HUES48 (cell line): Measurements from ENCODE around the gene LAMC2.

Experiments
- H3K27ac ChIP-seq: one replicate; pipeline ENCODE4 v1.7.0; 2013; ENCODE audit warnings: low read depth, low read length, inconsistent platforms
- H3K27me3 ChIP-seq: 2 replicates; pipeline ENCODE4 v1.6.1; 2013; ENCODE audit warnings: mild to moderate bottlenecking, low read length; ENCODE audit not compliant: control insufficient read depth, insufficient read depth
- H3K36me3 ChIP-seq: 2 replicates; pipeline ENCODE4 v1.6.1; 2013; ENCODE audit warnings: low read length; ENCODE audit not compliant: control insufficient read depth, insufficient read depth
- H3K4me1 ChIP-seq: 2 replicates; pipeline ENCODE4 v1.6.1; 2013; ENCODE audit warnings: mild to moderate bottlenecking, low read length; ENCODE audit not compliant: control insufficient read depth, insufficient read depth
- H3K4me3 ChIP-seq: 2 replicates; pipeline ENCODE4 v1.5.1; 2013; ENCODE audit warnings: mild to moderate bottlenecking, low read depth, low read length
- H3K9ac ChIP-seq: 2 replicates; pipeline ENCODE4 v1.6.1; 2013; ENCODE audit warnings: mild to moderate bottlenecking, low read depth, low read length, moderate library complexity
- H3K9me3 ChIP-seq: 2 replicates; pipeline ENCODE4 v1.6.1; 2013; ENCODE audit warnings: low read length; ENCODE audit not compliant: control insufficient read depth, insufficient read depth

LAMC2 gene

GRCh38 chr1:183247066-183247465 lies 61.0 kb downstream of the LAMC2 start:
- Histone ChIP-seq H3K36me3 (peaks cover 6% of the 10 kb centered on the region; the same call in 1 of the 2 replicates), H3K27ac (no peak overlapping the region), H3K4me1 (no peaks in the 10 kb centered on the region), H3K4me3 (no peak overlapping the region), H3K27me3 (no peaks in the 10 kb centered on the region), H3K9me3 (no peaks in the 10 kb centered on the region), H3K9ac (no peak overlapping the region)

DNA sequence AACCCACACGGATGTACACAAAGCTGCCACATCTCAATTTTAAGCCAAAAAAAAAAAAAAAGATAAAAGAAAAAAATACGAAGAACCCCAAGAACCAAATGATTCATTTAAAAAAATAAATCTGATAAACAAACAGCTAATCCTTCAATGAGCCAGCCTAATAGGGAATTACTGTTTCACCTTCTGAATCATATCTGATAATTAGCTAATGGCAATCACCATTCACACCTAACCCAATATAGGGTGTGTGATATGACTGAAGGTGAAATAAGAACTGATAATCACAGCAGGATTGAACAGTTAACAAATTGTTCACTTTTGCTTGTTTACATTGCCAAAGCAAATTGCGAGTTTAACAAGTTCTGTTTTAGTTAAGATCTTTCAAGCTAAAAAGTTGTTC lies 61.4 kb downstream of the LAMC2 start:
- no peaks in the 10 kb centered on the region for H3K4me1 ChIP-seq
- H3K27ac ChIP-seq: no peak overlapping the region
- peaks cover 6% of the 10 kb centered on the region; the same call in 1 of the 2 replicates for H3K36me3 ChIP-seq
- no peak overlapping the region for H3K9ac ChIP-seq
- H3K9me3 ChIP-seq: no peaks in the 10 kb centered on the region
- H3K4me3 ChIP-seq: no peak overlapping the region
- no peaks in the 10 kb centered on the region for H3K27me3 ChIP-seq

GRCh38 chr1:183247931-183248330 lies 61.9 kb downstream of the LAMC2 start:
- H3K9me3 ChIP-seq: no peaks in the 10 kb centered on the region
- H3K9ac ChIP-seq: no peak overlapping the region
- H3K36me3 ChIP-seq: peaks cover 6% of the 10 kb centered on the region; the same call in 1 of the 2 replicates
- no peaks in the 10 kb centered on the region for H3K4me1 ChIP-seq
- H3K27ac ChIP-seq: no peak overlapping the region
- no peaks in the 10 kb centered on the region for H3K27me3 ChIP-seq
- no peak overlapping the region for H3K4me3 ChIP-seq

DNA sequence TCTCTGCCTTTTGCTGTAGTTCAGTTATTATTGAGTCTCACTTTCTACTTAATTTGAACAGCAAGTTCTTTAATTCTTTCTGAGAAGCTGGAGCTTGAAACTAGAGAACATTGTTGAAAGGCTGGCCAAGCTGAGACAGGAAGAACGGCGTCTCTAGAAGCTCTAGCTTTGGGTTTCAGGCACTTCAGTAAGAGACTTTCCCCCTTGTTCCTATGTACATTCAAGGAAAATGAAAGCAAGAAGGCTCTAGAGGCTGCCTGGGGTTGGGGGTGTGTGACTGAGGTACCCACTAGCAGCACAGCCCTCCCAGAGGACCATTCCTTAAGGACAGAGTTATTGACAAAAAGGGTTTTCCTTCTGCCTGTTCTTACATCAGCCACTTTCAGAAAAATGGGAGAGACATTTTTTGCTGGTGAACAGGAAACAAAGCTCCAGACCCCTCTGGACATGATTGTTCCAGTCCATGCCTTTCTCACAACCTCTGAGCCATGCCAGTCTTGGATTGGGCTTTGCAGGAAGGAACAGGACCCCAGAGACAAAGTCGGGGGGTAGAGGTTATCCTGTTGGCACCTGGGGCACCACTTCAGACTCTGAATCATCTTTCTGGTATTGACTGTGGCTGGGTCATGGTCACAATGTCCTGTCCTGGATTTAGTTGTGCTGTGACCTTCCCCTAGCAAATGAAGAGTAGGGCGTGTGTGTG lies 63.1 kb downstream of the LAMC2 start:
- H3K4me3 ChIP-seq: no peak overlapping the region
- H3K9me3 ChIP-seq: no peaks in the 10 kb centered on the region
- no peaks in the 10 kb centered on the region for H3K36me3 ChIP-seq
- no peaks in the 10 kb centered on the region for H3K4me1 ChIP-seq
- no peaks in the 10 kb centered on the region for H3K27me3 ChIP-seq
- no peak overlapping the region for H3K9ac ChIP-seq
- no peak overlapping the region for H3K27ac ChIP-seq

- Histone ChIP-seq H3K4me3 (no peak overlapping the region), H3K27ac (no peak overlapping the region), H3K27me3 (no peaks in the 10 kb centered on the region), H3K9ac (no peak overlapping the region), H3K4me1 (no peaks in the 10 kb centered on the region), H3K9me3 (no peaks in the 10 kb centered on the region), H3K36me3 (no peaks in the 10 kb centered on the region)
Observed at GRCh38 chr1:183249941-183250452, 63.9 kb downstream of the LAMC2 start.

DNA sequence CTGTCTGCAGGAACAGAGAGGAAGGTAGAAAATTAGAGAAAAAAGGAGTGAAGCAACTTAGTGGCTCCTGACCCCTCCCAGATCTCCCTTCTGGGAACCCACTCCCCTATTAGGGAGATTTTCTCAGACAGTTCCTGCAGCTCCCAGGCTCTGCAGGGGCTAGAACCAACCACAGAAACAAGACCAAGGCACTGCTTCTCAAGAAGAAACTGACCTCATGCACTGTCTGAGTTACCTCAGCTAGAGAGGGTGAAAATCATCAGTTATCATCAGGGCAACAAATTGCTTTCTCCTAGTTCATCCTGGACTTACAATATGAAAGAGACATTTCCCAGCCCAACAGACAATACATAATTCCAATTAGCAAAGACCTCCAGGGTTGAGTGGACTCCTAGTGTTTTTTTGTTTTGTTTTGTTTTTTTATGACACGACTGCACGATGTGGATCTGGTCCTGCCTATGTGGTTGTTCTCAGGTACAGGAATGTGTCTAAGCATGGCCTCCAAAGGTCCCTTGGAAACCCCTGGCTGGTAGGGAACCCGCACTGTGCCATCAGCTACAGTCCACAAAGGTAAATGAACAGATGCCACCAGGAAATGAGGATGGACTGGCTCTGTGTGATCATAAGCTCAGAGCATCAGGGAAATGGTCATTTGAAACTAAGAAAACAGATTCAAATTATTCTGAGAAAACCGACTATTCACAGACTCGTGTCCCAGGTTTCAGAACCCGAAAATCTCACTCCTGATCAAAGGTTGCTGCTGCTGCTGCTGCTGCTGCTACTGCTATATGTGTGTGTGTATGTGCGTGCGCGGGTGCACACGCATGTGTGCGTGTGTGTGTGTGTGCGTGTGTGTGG lies 65.3 kb downstream of the LAMC2 start:
- H3K4me1 ChIP-seq: no peaks in the 10 kb centered on the region
- H3K9ac ChIP-seq: no peak overlapping the region
- no peak overlapping the region for H3K27ac ChIP-seq
- no peaks in the 10 kb centered on the region for H3K36me3 ChIP-seq
- no peak overlapping the region for H3K4me3 ChIP-seq
- H3K9me3 ChIP-seq: no peaks in the 10 kb centered on the region
- H3K27me3 ChIP-seq: no peaks in the 10 kb centered on the region

DNA sequence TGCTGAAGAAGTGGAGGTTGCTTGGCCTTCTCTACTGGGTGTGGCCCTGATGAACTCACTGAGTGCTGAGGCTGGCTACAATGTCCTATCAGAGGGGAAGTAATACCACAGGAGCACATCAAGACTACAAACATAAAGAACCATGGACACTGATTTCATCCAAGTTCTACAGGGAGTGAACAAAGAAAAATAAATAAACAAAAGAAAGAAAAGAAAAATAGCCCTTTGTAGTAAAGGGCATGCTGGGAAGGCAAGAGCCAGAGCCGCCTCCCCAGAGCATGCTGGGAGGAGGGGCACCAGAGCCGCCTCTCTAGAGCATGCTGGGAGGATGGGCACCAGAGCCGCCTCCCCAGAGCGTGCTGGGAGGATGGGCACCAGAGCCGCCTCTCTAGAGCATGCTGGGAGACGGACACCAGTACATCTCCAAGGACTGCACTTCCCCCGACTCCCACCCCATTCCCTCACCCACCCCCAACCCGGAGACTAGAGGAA lies 65.9 kb downstream of the LAMC2 start:
- Histone ChIP-seq H3K27ac (no peak overlapping the region), H3K27me3 (no peaks in the 10 kb centered on the region)

GRCh38 chr1:183255073-183255472 lies 69.0 kb downstream of the LAMC2 start:
- no peak overlapping the region for H3K27ac ChIP-seq
- no peaks in the 10 kb centered on the region for H3K27me3 ChIP-seq
- no peak overlapping the region for H3K4me3 ChIP-seq
- no peak overlapping the region for H3K9ac ChIP-seq
- H3K9me3 ChIP-seq: no peaks in the 10 kb centered on the region
- no peaks in the 10 kb centered on the region for H3K36me3 ChIP-seq
- peaks cover 4% of the 10 kb centered on the region; the same call in 1 of the 2 replicates for H3K4me1 ChIP-seq

More for the DNA sequence above, 65.9 kb downstream of the LAMC2 start:
- Histone ChIP-seq H3K4me1 (no peaks in the 10 kb centered on the region), H3K9ac (no peak overlapping the region), H3K36me3 (no peaks in the 10 kb centered on the region), H3K9me3 (no peaks in the 10 kb centered on the region), H3K4me3 (no peak overlapping the region)

DNA sequence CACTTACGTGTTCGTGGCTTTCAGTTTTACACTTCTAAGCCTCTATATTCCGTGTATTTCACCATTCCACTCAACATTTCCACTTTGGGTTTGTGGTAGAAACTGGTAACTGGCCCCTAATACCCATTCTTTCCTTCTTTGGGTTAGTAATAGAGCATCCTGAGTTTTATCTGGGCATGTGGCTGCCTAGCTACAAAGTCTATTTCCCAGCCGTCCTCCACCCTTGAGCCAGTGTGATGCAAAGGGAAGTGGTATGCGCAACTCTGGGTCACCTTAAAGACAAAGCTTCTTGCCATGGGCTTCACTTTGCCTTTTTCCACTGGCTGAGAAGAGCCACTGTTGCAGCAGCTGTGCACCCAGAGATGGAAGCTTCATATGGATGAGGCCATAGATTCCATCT lies 73.9 kb downstream of the LAMC2 start:
- H3K4me3 ChIP-seq: no peak overlapping the region
- no peaks in the 10 kb centered on the region for H3K9me3 ChIP-seq
- H3K27ac ChIP-seq: no peak overlapping the region
- H3K27me3 ChIP-seq: no peaks in the 10 kb centered on the region
- H3K4me1 ChIP-seq: peaks cover 5% of the 10 kb centered on the region; the same call in 1 of the 2 replicates
- H3K36me3 ChIP-seq: no peaks in the 10 kb centered on the region
- H3K9ac ChIP-seq: no peak overlapping the region

GRCh38 chr1:183262628-183263200 lies 76.7 kb downstream of the LAMC2 start:
- Histone ChIP-seq H3K4me1 (peaks cover 5% of the 10 kb centered on the region; the same call in 1 of the 2 replicates), H3K36me3 (no peaks in the 10 kb centered on the region), H3K9ac (no peak overlapping the region), H3K4me3 (no peak overlapping the region), H3K27me3 (no peaks in the 10 kb centered on the region), H3K27ac (no peak overlapping the region), H3K9me3 (no peaks in the 10 kb centered on the region)
